ENCODE measurements around the gene ITGB5. TPM values are rescaled to one million over a fixed set of nuclear protein-coding genes. Genes with fewer than 3 reads are reported as not detected.
"Not testable (repeated sequence)": the region's sequence is repeated elsewhere in the genome, so short reads cannot be mapped to it uniquely, and the experiment has no call there.

ITGB5 gene
- total RNA-seq, 1 donor from 2014 or later = 81.9 TPM

DNA sequence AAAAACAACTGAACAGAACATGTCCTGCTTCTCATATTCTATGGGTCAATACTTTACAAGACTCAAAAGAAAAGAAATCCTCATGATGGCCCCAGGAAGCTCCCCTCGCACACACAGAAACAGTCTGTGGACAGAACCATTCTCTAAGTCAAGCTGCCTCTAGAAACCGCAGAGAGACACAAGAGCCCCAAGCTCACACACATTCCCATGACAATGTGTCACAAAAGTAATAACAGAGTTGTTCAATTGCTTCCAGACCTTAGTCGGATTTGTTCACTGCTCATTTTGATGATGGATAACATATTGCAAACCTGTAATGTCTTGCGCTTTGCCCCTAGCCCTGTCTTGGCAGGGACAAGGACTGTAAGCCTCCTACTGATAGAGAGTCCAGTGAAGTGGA lies 96.0 kb downstream of the ITGB5 start:
- Mint-ChIP-seq H3K4me1 (peaks cover 11% of the 10 kb centered on the region), H3K9me3 (no peaks in the 10 kb centered on the region), H3K27ac (ENCODE audit: unreplicated experiment) (peak overlapping the region; percentile 83), H3K27me3 (ENCODE audit: low read depth) (no peaks in the 10 kb centered on the region), H3K4me3 (no peak overlapping the region), H3K36me3 (ENCODE audit: low read depth) (no peaks in the 10 kb centered on the region)
- TF ChIP-seq, protein P1, sequence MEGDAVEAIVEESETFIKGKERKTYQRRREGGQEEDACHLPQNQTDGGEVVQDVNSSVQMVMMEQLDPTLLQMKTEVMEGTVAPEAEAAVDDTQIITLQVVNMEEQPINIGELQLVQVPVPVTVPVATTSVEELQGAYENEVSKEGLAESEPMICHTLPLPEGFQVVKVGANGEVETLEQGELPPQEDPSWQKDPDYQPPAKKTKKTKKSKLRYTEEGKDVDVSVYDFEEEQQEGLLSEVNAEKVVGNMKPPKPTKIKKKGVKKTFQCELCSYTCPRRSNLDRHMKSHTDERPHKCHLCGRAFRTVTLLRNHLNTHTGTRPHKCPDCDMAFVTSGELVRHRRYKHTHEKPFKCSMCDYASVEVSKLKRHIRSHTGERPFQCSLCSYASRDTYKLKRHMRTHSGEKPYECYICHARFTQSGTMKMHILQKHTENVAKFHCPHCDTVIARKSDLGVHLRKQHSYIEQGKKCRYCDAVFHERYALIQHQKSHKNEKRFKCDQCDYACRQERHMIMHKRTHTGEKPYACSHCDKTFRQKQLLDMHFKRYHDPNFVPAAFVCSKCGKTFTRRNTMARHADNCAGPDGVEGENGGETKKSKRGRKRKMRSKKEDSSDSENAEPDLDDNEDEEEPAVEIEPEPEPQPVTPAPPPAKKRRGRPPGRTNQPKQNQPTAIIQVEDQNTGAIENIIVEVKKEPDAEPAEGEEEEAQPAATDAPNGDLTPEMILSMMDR (conservative IDR thresholded peaks at IDR 0.05) = no peak
- DNase-seq (ENCODE audit: low read depth, low spot score) = no peak

- H3K4me3 Mint-ChIP-seq; H3K9me3 Mint-ChIP-seq; DNase-seq (ENCODE audit: low read depth, low spot score); H3K36me3 Mint-ChIP-seq (ENCODE audit: low read depth); H3K27ac Mint-ChIP-seq (ENCODE audit: unreplicated experiment); H3K27me3 Mint-ChIP-seq (ENCODE audit: low read depth): not testable (repeated sequence)
- H3K4me1 Mint-ChIP-seq = peaks cover 15% of the 10 kb centered on the region
Observed at GRCh38 chr3:124789103-124789502, 98.1 kb downstream of the ITGB5 start.

- peaks cover 22% of the 10 kb centered on the region for H3K4me1 Mint-ChIP-seq
- no peak for DNase-seq (ENCODE audit: low read depth, low spot score)
- H3K4me3 Mint-ChIP-seq = no peak overlapping the region
- H3K27ac Mint-ChIP-seq (ENCODE audit: unreplicated experiment) = no peak overlapping the region
- H3K36me3 Mint-ChIP-seq (ENCODE audit: low read depth) = no peaks in the 10 kb centered on the region
- TF ChIP-seq, protein P1 (conservative IDR thresholded peaks at IDR 0.05) = no peak
- H3K27me3 Mint-ChIP-seq (ENCODE audit: low read depth) = no peaks in the 10 kb centered on the region
- no peaks in the 10 kb centered on the region for H3K9me3 Mint-ChIP-seq
Observed at GRCh38 chr3:124788254-124788745, 98.9 kb downstream of the ITGB5 start.

DNA sequence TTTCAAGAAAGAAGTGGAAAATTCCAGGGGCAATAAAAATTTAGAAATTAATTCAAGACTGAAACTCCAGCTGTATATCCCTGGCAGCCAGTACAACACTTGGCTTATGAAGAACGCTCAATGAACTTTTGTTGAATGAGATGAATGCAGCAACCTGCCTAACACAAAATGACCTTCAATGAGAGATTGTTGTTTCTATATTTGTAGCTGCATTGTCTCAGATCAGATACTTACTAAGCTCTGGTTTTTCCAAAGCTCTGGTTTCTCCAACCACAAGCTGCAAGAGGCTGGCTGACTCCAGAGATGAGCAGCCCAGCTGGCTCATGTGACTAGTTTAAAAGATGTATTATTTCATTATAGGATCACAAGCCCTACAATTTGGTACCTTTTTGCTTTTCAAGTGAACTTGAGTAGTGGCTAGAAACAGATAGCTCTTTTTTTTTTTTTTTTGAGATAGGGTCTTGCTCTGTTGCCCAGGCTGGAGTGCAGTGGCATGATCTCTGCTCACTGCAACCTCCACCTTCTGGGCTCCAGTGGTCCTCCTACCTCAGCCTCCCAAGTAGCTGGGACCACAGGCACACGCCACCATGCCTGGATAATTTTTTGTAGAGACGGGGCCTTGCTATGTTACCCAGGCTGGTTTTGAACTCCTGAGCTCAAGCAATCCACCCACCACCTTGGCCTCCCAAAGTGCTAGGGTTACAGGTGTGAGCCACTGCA lies 99.5 kb downstream of the ITGB5 start:
- TF ChIP-seq, protein P1 (conservative IDR thresholded peaks at IDR 0.05) = no peak
- H3K27ac Mint-ChIP-seq (ENCODE audit: unreplicated experiment) = no peak overlapping the region
- H3K9me3 Mint-ChIP-seq = no peaks in the 10 kb centered on the region
- no peaks in the 10 kb centered on the region for H3K27me3 Mint-ChIP-seq (ENCODE audit: low read depth)
- H3K4me1 Mint-ChIP-seq = peaks cover 24% of the 10 kb centered on the region
- H3K4me3 Mint-ChIP-seq = no peak overlapping the region
- DNase-seq (ENCODE audit: low read depth, low spot score) = no peak
- H3K36me3 Mint-ChIP-seq (ENCODE audit: low read depth) = no peaks in the 10 kb centered on the region

DNA sequence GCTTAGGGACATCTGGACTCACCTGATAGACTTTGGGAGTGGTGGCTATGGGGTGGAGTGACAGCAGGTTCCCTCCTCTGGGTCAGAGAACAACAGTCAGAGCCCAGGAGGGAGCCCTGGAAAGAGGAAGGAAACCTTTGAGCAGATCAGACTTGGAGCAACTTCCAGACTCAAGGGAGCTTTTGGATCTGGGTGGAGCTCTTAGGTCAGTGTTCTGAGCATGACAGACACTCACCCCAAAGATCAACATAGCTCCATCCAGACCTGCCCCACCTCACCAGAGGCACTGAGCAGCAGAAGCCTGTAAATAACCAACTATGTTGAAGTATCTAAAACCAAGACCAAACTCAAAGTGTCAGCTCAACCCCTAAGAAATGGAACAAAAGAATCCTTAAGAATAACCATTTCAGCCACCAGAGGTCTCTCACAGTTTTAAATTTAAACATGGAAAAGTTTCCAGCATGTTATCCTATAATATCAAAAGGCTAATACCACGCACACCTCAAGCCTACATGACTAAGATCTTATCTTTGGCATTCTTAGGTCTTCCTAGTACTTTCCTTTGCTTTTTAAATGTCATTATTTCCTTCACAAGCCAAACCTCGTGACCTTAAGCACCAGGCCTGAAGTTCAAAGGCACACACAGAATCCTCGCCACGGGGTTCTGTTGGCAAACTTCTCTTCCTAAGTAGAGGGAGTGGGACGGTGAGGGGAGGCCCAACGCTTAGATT lies 100.5 kb downstream of the ITGB5 start:
- peaks cover 26% of the 10 kb centered on the region for H3K4me1 Mint-ChIP-seq
- H3K36me3 Mint-ChIP-seq (ENCODE audit: low read depth) = no peaks in the 10 kb centered on the region
- no peak for DNase-seq (ENCODE audit: low read depth, low spot score)
- TF ChIP-seq, protein P1 (conservative IDR thresholded peaks at IDR 0.05) = peak; percentile 53
- no peaks in the 10 kb centered on the region for H3K27me3 Mint-ChIP-seq (ENCODE audit: low read depth)
- no peak overlapping the region for H3K4me3 Mint-ChIP-seq
- H3K9me3 Mint-ChIP-seq = no peaks in the 10 kb centered on the region
- H3K27ac Mint-ChIP-seq (ENCODE audit: unreplicated experiment) = peak overlapping the region; percentile 21

DNA sequence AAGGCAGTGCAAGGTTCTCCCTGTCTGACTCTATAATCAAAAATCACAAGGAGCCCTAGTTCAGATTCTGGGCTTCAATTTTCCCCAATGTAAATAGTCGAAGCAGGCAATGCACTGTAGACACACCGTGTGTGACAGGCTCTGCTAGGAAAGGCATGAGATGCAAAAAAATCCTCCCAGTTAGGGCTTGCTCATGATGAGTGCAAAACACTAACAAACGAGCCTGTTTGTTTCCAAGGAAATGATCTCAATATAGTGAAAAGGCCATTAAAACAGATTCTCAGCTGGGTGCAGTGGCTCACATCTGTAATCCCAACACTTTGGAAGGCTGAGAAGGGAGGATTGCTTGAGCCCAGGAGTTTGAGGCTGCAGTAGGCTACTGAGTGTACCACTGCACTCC lies 101.2 kb downstream of the ITGB5 start:
- DNase-seq (ENCODE audit: low read depth, low spot score) = no peak
- peaks cover 33% of the 10 kb centered on the region for H3K4me1 Mint-ChIP-seq
- no peaks in the 10 kb centered on the region for H3K9me3 Mint-ChIP-seq
- H3K4me3 Mint-ChIP-seq = no peak overlapping the region
- H3K36me3 Mint-ChIP-seq (ENCODE audit: low read depth) = no peaks in the 10 kb centered on the region
- no peaks in the 10 kb centered on the region for H3K27me3 Mint-ChIP-seq (ENCODE audit: low read depth)
- TF ChIP-seq, protein P1 (conservative IDR thresholded peaks at IDR 0.05) = no peak
- no peak overlapping the region for H3K27ac Mint-ChIP-seq (ENCODE audit: unreplicated experiment)

Measured in neural crest cell (in vitro differentiated cells).